Nephron (organoid): ENCODE measurements around the gene NXT1.

Experiments used
- H3K27ac Mint-ChIP-seq, 3 experiments: 2 replicates each; pipeline ENCODE4 v1.8.0; 2020; ENCODE audit warnings: mixed read lengths in 3 of 3, mild to moderate bottlenecking in 2 of 3, moderate library complexity in 1 of 3
- H3K27me3 Mint-ChIP-seq: 2 replicates; pipeline ENCODE4 v1.8.0; 2021; ENCODE audit warnings: low read depth, mild to moderate bottlenecking, moderate library complexity, mixed read lengths
- H3K36me3 Mint-ChIP-seq: 2 replicates; pipeline ENCODE4 v1.8.0; 2020; ENCODE audit warnings: low read depth, mixed read lengths
- H3K4me1 Mint-ChIP-seq: 2 replicates; pipeline ENCODE4 v1.8.0; 2020; ENCODE audit warnings: mixed read lengths
- H3K4me3 Mint-ChIP-seq, 3 experiments: 2 replicates each; pipeline ENCODE4 v1.8.0; 2020; ENCODE audit warnings: mild to moderate bottlenecking in 3 of 3, mixed read lengths in 3 of 3, moderate library complexity in 2 of 3
- H3K9me3 Mint-ChIP-seq: 2 replicates; pipeline ENCODE4 v1.8.0; 2020; ENCODE audit warnings: mixed read lengths
- TF ChIP-seq, protein P1 (sequence below), 3 experiments: fragments of 200-600 bp; sonication (generic); IDR thresholded peaks; one replicate each; pipeline ENCODE4 v1.5.0; 2021; ENCODE audit warnings: antibody characterized with exemption in 3 of 3; ENCODE audit not compliant: unreplicated experiment in 3 of 3

Gene NXT1

GRCh38 chr20:23331450-23332350 lies 18.9 kb upstream of the NXT1 start:
- Mint-ChIP-seq H3K36me3 (no peaks in the 10 kb centered on the region), H3K4me3 (no peak overlapping the region), H3K27me3 (peaks cover 10% of the 10 kb centered on the region), H3K27ac (no peak overlapping the region), H3K9me3 (no peaks in the 10 kb centered on the region), H3K4me1 (no peaks in the 10 kb centered on the region)
- TF ChIP-seq, protein P1, sequence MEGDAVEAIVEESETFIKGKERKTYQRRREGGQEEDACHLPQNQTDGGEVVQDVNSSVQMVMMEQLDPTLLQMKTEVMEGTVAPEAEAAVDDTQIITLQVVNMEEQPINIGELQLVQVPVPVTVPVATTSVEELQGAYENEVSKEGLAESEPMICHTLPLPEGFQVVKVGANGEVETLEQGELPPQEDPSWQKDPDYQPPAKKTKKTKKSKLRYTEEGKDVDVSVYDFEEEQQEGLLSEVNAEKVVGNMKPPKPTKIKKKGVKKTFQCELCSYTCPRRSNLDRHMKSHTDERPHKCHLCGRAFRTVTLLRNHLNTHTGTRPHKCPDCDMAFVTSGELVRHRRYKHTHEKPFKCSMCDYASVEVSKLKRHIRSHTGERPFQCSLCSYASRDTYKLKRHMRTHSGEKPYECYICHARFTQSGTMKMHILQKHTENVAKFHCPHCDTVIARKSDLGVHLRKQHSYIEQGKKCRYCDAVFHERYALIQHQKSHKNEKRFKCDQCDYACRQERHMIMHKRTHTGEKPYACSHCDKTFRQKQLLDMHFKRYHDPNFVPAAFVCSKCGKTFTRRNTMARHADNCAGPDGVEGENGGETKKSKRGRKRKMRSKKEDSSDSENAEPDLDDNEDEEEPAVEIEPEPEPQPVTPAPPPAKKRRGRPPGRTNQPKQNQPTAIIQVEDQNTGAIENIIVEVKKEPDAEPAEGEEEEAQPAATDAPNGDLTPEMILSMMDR (IDR thresholded peaks at IDR 0.05; ENCODE audit: unreplicated experiment in 3 of 3): no peak

- no peak overlapping the region for H3K4me3 Mint-ChIP-seq
- no peaks in the 10 kb centered on the region for H3K9me3 Mint-ChIP-seq
- no peaks in the 10 kb centered on the region for H3K36me3 Mint-ChIP-seq
- H3K27me3 Mint-ChIP-seq: peaks cover 12% of the 10 kb centered on the region
- H3K4me1 Mint-ChIP-seq: no peaks in the 10 kb centered on the region
- TF ChIP-seq, protein P1 (IDR thresholded peaks at IDR 0.05; ENCODE audit: unreplicated experiment in 3 of 3): no peak
- no peak overlapping the region for H3K27ac Mint-ChIP-seq
These were observed 18.1 kb upstream of the NXT1 start for GRCh38 chr20:23332467-23332866.

DNA sequence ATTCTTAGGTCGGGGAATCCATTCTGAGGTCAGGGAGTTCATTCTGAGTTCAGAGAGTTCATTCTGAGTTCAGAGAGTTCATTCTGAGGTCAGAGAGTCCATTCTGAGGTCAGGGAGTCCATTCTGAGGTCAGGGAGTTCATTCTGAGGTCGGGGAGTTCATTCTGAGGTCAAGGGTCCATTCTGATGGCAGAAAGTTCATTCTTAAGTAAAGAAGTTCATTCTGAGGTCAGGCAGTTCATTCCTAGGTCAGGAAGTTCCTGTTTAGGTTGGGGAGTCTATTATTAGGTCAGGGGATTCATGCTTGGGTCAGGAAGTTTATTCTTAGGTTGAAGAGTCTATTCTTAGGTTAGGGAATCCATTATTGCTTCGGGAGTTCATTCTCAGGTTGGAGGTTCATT lies 16.5 kb upstream of the NXT1 start:
- TF ChIP-seq, protein P1 (IDR thresholded peaks at IDR 0.05; ENCODE audit: unreplicated experiment in 3 of 3): no peak
- Mint-ChIP-seq H3K27ac (no peak overlapping the region), H3K4me3 (no peak overlapping the region)

GRCh38 chr20:23335521-23335920 lies 15.1 kb upstream of the NXT1 start:
- Mint-ChIP-seq H3K9me3 (no peaks in the 10 kb centered on the region), H3K4me1 (no peaks in the 10 kb centered on the region), H3K27me3 (peaks cover 12% of the 10 kb centered on the region), H3K4me3 (no peak overlapping the region), H3K36me3 (no peaks in the 10 kb centered on the region), H3K27ac (no peak overlapping the region)
- TF ChIP-seq, protein P1 (IDR thresholded peaks at IDR 0.05; ENCODE audit: unreplicated experiment in 3 of 3): no peak

More for the DNA sequence above, 16.5 kb upstream of the NXT1 start:
- Mint-ChIP-seq H3K4me1 (no peaks in the 10 kb centered on the region), H3K9me3 (no peaks in the 10 kb centered on the region), H3K36me3 (no peaks in the 10 kb centered on the region), H3K27me3 (peaks cover 12% of the 10 kb centered on the region)

GRCh38 chr20:23336476-23336875 lies 14.1 kb upstream of the NXT1 start:
- Mint-ChIP-seq H3K27ac (no peak overlapping the region), H3K27me3 (peaks cover 15% of the 10 kb centered on the region), H3K4me3 (no peak overlapping the region), H3K4me1 (no peaks in the 10 kb centered on the region), H3K9me3 (no peaks in the 10 kb centered on the region), H3K36me3 (no peaks in the 10 kb centered on the region)
- TF ChIP-seq, protein P1 (IDR thresholded peaks at IDR 0.05; ENCODE audit: unreplicated experiment in 3 of 3): no peak

- Mint-ChIP-seq H3K27ac (no peak overlapping the region), H3K4me1 (no peaks in the 10 kb centered on the region), H3K4me3 (no peak overlapping the region), H3K9me3 (no peaks in the 10 kb centered on the region), H3K27me3 (peaks cover 22% of the 10 kb centered on the region), H3K36me3 (no peaks in the 10 kb centered on the region)
- TF ChIP-seq, protein P1 (IDR thresholded peaks at IDR 0.05; ENCODE audit: unreplicated experiment in 3 of 3): no peak
These were observed 13.3 kb upstream of the NXT1 start for GRCh38 chr20:23337312-23337711.
